AG09319 (cell line): ENCODE measurements around the gene DBI.

Source experiments
- DNase-seq: peaks from one replicate; pipeline ENCODE4 v3.0.0-alpha.2; 2010; ENCODE audit warnings: low read depth; ENCODE audit errors: extremely low read depth
- TF ChIP-seq, protein P1 (sequence below): IDR thresholded peaks from 2 replicates; pipeline ENCODE4 v1.5.1; 2011; ENCODE audit warnings: low read depth, mild to moderate bottlenecking, inconsistent platforms, low read length, moderate library complexity

The DBI gene

DNA sequence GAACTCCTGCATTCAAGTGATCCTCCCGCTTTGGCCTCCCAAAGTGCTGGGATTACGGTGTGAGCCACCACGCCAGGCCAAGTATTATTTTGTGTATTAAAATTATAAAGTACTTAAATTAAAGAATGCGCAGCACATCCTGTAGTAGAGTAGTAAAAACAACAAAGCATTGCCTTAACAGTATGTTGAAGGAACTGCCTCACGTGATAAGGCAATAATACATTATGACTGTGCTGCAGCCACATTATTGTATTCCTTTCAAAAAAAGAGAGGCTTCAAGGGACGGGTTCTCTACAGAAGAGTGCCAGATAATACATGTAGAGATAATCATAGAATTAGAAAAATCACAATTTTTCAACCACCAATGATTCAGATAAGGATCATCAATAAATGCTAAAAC, 33.8 kb upstream of the DBI start:
- DNase-seq, result no peak
- TF ChIP-seq, protein P1, sequence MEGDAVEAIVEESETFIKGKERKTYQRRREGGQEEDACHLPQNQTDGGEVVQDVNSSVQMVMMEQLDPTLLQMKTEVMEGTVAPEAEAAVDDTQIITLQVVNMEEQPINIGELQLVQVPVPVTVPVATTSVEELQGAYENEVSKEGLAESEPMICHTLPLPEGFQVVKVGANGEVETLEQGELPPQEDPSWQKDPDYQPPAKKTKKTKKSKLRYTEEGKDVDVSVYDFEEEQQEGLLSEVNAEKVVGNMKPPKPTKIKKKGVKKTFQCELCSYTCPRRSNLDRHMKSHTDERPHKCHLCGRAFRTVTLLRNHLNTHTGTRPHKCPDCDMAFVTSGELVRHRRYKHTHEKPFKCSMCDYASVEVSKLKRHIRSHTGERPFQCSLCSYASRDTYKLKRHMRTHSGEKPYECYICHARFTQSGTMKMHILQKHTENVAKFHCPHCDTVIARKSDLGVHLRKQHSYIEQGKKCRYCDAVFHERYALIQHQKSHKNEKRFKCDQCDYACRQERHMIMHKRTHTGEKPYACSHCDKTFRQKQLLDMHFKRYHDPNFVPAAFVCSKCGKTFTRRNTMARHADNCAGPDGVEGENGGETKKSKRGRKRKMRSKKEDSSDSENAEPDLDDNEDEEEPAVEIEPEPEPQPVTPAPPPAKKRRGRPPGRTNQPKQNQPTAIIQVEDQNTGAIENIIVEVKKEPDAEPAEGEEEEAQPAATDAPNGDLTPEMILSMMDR, result no peak

DNA sequence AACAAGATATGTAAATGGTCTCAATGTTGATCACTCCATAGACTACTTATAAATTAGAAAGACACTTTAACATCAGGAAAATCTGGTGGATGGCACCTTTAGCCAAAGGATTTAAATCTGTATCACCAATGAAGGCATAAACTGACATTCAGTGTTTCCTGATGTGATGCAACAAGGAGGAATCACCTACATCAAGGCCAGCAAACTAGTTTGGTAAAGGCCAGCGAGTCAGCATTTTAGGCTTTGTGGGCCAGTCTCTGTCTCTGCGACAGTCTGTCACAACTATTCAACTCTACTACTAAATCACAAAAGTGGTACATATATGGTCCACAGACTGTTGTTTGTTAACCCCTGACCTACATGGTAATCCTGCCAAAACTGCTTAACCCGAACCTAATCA, 33.4 kb upstream of the DBI start:
- TF ChIP-seq, protein P1, result no peak
- no peak for DNase-seq

DNA sequence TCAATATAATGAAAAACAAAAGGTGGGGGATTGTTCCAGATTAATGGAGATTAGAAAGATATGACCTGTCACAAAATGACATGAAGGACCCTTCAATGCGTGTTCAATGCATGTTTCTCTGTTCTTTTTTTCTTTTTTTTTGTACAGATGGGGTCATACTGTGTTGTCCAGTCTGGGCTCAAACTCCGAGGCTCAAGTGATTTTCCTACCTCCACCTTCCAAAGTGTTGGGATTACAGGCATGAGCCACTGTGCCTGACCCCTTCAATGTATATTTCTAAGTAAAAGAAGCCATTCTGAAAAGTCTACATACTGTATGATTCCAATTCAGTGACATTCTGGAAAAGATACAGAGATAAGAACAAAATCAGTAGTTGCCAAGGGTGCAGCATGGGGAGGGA, 32.9 kb upstream of the DBI start:
- TF ChIP-seq, protein P1, result no peak
- DNase-seq, result no peak

DNA sequence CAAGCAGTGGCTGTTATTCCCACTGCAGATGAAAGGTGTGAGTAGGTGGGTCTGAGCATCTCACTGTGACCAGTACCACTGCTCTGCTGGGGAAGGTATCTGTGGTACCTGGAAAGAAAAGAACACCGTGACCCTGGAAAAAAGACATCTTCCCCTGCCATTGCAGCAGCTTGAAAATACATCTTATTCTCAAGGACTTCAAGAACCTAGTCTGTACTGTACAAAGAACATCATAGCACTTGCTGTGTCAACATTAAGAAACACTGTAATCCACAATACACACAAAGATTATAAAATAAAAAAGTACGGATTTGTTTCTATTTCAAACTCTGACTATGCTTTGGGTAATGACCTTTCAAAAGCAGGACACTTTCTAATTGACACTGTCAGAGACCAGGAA, 29.0 kb upstream of the DBI start:
- DNase-seq, result no peak
- TF ChIP-seq, protein P1, result no peak

DNA sequence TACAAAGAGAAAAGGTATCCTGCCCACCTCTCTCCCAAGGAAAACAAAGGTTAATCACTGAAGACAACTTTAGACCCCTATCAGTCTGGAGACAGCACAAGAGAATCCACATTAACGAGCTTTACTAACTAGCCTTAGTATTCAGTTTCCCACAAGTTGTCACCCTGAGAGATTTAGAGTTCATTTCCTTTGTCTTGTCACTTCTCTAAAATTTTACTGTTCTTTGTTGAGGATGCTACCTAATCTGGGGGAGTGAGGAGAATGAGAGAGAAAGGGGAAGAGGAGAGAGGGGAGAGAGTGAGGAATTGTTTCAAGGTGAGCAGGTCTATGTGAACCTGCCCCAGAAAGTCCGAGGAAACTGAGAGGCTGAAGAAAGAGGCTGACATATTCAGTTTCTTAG, 28.5 kb upstream of the DBI start:
- TF ChIP-seq, protein P1, result no peak
- no peak for DNase-seq

DNA sequence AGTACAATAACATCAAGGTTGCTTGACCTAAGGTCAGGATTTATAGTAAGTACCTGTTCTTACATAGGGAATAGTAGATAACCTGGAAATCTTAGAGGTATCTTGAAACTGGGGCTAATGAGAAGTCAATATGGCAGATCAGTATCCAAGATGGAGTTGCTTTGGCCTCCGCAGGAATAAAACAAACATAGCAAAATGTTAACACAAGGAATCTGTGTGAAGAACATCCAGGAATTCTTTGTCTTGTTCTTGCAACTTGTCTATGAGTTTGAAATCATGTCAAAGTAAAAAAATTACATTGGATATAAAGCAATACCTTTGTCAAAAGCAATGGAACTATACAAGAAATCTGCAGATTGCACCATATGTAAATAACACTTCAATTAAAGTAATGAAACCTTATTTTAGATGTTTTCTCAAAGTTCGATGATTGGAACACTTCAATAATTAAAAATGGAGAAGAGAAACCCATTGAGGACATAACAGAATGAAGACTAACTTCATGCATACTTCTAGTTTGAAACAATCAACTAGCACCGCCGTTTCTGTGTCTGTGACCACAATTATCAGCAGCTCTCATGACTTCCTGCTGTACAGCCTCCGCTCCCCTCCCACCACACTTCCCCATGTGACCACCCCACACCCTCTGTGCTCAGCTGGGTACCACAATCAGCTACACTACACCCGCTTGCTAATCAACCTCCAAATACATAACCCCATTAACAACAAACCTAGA, 27.8 kb upstream of the DBI start:
- TF ChIP-seq, protein P1, result no peak
- no peak for DNase-seq

DNA sequence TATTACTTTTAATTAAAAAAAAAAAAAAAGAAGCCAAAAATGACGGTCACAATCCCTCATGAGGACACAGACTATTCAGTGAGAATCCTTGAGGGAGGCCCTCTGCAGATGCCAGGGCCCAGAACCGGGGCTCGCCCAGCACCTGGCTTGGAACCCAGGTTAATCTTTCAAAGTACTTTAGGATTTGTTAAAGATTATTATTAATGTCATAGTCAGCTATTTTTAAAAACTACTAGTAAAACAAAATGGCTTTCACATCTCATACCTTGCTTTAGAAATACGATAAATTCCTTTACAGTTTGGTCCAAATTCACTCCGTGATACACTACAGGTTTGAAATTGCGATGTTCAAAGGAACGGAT, 27.2 kb upstream of the DBI start:
- TF ChIP-seq, protein P1, result no peak
- no peak for DNase-seq
